HCT116 (cell line): ENCODE results near the gene GPR107. TPM values are rescaled to one million over a fixed set of nuclear protein-coding genes. Genes with fewer than 3 reads are reported as not detected.

Experiments
- ATAC-seq: fragments of 200-7000 bp; cut with Tn5 transposase; 2 replicates; pipeline ENCODE4 v1.9.1; 2020; ENCODE audit warnings: mild to moderate bottlenecking, moderate library complexity
- BruUV-seq: library from RNA; stranded (reverse); fragments of 400-500 nt; replicated peaks from 2 replicates; lab custom pipeline; 2021; lab: Mats Ljungman, UMichigan
- CTCF ChIA-PET: fragments of 300-600 bp; sonication (Branson Sonifier 250); formaldehyde crosslinking; loops from one replicate; lab custom pipeline; 2021; ENCODE audit warnings: antibody characterized with exemption; lab: Charles Lee
- POLR2A ChIA-PET: fragments of 300-600, 350-600 bp; sonication (Branson Sonifier 250); formaldehyde crosslinking; loops from one replicate; lab custom pipeline; 2021; ENCODE audit warnings: antibody characterized with exemption; lab: Charles Lee
- RAD21 ChIA-PET, 2 experiments: fragments of 300-600 bp; sonication (Branson Sonifier 250); formaldehyde crosslinking; loops; one replicate each; lab custom pipeline; 2023; ENCODE audit warnings: low total read pairs in 2 of 2; ENCODE audit not compliant: uncharacterized antibody in 2 of 2, unreplicated experiment in 2 of 2, low non-redundant PET in 1 of 2; lab: Charles Lee
- DNase-seq: peaks from one replicate; pipeline ENCODE4 v3.0.0-alpha.2; 2010; ENCODE audit warnings: low read depth, low spot score
- H2AFZ ChIP-seq: fragments of 200-600 bp; shearing (Covaris generic), sonication (generic); 2 replicates; pipeline ENCODE4 v1.6.1; 2017; ENCODE audit warnings: low read depth, mixed run types, mixed read lengths, antibody characterized with exemption, low read length; ENCODE audit not compliant: poor library complexity, severe bottlenecking
- H3K27ac ChIP-seq: 2 replicates; pipeline ENCODE4 v1.5.1; 2012; ENCODE audit warnings: low read depth, low read length
- H3K27me3 ChIP-seq: fragments of 200-600 bp; sonication (generic); 2 replicates; pipeline ENCODE4 v1.6.1; 2016; ENCODE audit warnings: mixed run types, low read length, mixed read lengths; ENCODE audit not compliant: insufficient read depth
- H3K36me3 ChIP-seq, 2 experiments: fragments of 200-500 bp in 1 of 2; fragments of 200-600 bp in 1 of 2; sonication (Bioruptor generic) in 1 of 2; sonication (generic) in 1 of 2; 2 replicates each; pipeline versions ENCODE4 v1.5.1 to v1.6.1; 2014 to 2016; ENCODE audit warnings: low read length in 2 of 2, inconsistent platforms in 1 of 2, mixed read lengths in 1 of 2, mixed run types in 1 of 2; ENCODE audit not compliant: insufficient read depth in 2 of 2, control insufficient read depth in 1 of 2
- H3K4me1 ChIP-seq, 2 experiments: fragments of 200-600 bp in 1 of 2; sonication (generic) in 1 of 2; 2 replicates each; pipeline versions ENCODE4 v1.5.1 to v1.6.1; 2012 to 2017; ENCODE audit warnings: low read length in 2 of 2, inconsistent platforms in 1 of 2, mild to moderate bottlenecking in 1 of 2, mixed read lengths in 1 of 2, mixed run types in 1 of 2, moderate library complexity in 1 of 2; ENCODE audit not compliant: insufficient read depth in 2 of 2, control insufficient read depth in 1 of 2
- H3K4me2 ChIP-seq: fragments of 200-600 bp; sonication (generic); 2 replicates; pipeline ENCODE4 v1.6.1; 2017; ENCODE audit warnings: mixed run types, low read length, mixed read lengths
- H3K4me3 ChIP-seq, 2 experiments: fragments of 200-600 bp in 1 of 2; sonication (generic) in 1 of 2; replicated peaks in 1 of 2; 2 replicates each; pipeline ENCODE4 v1.5.1; 2011 to 2016; ENCODE audit warnings: low read length in 2 of 2, control low read depth in 1 of 2, low read depth in 1 of 2, mild to moderate bottlenecking in 1 of 2, mixed read lengths in 1 of 2, mixed run types in 1 of 2
- H3K79me2 ChIP-seq: fragments of 200-600 bp; sonication (generic); 2 replicates; pipeline ENCODE4 v1.6.1; 2017; ENCODE audit warnings: mild to moderate bottlenecking, mixed run types, low read length, moderate library complexity, mixed read lengths; ENCODE audit not compliant: insufficient read depth
- H3K9ac ChIP-seq: fragments of 200-600 bp; sonication (generic); 2 replicates; pipeline ENCODE4 v1.6.1; 2016; ENCODE audit warnings: low read length, mixed read lengths
- H3K9me2 ChIP-seq: fragments of 200-600 bp; sonication (generic), shearing (Covaris generic); 2 replicates; pipeline ENCODE4 v1.6.1; 2017; ENCODE audit warnings: mixed run types, mild to moderate bottlenecking, moderate library complexity; ENCODE audit not compliant: insufficient read depth
- H3K9me3 ChIP-seq, 2 experiments: fragments of 200-500 bp in 1 of 2; fragments of 200-600 bp in 1 of 2; sonication (Bioruptor generic) in 1 of 2; sonication (generic) in 1 of 2; 2 replicates each; pipeline ENCODE4 v1.6.1; 2014 to 2017; ENCODE audit warnings: low read length in 2 of 2, mixed read lengths in 2 of 2, inconsistent platforms in 1 of 2, low read depth in 1 of 2, mild to moderate bottlenecking in 1 of 2, mixed run types in 1 of 2, moderate library complexity in 1 of 2; ENCODE audit not compliant: control insufficient read depth in 1 of 2, insufficient read depth in 1 of 2
- H4K20me1 ChIP-seq: fragments of 200-600 bp; sonication (generic), shearing (Covaris generic); 2 replicates; pipeline ENCODE4 v1.6.1; 2017; ENCODE audit warnings: mixed run types, mild to moderate bottlenecking, moderate library complexity; ENCODE audit not compliant: insufficient read depth
- CEBPB ChIP-seq: IDR thresholded peaks from 2 replicates; pipeline ENCODE4 v1.6.1; 2012; ENCODE audit warnings: low read depth
- CTCF ChIP-seq, 3 experiments: fragments of 200-600 bp in 1 of 3; sonication (generic) in 1 of 3; IDR thresholded peaks in 2 of 3; conservative IDR thresholded peaks in 1 of 3; 2 replicates each; pipeline ENCODE4 v1.5.1; 2012 to 2017; ENCODE audit warnings: low read depth in 2 of 3, low read length in 2 of 3, antibody characterized with exemption in 1 of 3, borderline replicate concordance in 1 of 3, control low read depth in 1 of 3, mild to moderate bottlenecking in 1 of 3, mixed read lengths in 1 of 3, mixed run types in 1 of 3, moderate library complexity in 1 of 3; ENCODE audit not compliant: insufficient read depth in 1 of 3
- EGR1 ChIP-seq: IDR thresholded peaks from 2 replicates; pipeline ENCODE4 v1.6.1; 2012; ENCODE audit warnings: low read depth
- ELF1 ChIP-seq: IDR thresholded peaks from 2 replicates; pipeline ENCODE4 v1.6.1; 2012; ENCODE audit warnings: low read depth, borderline replicate concordance
- EZH2 ChIP-seq: fragments of 200-600 bp; sonication (generic); IDR thresholded peaks from 2 replicates; pipeline ENCODE4 v1.6.1; 2017; ENCODE audit warnings: antibody characterized with exemption, mixed run types
- EZH2phosphoT487 ChIP-seq: fragments of 200-600 bp; IDR thresholded peaks from 2 replicates; pipeline ENCODE4 v1.6.1; 2018; ENCODE audit warnings: antibody characterized with exemption, borderline replicate concordance
- POLR2A ChIP-seq: IDR thresholded peaks from 2 replicates; pipeline ENCODE4 v1.7.0; 2011; ENCODE audit warnings: borderline replicate concordance; ENCODE audit not compliant: insufficient read depth, insufficient read length; ENCODE audit errors: extremely low read depth
- POLR2AphosphoS5 ChIP-seq: IDR thresholded peaks from 2 replicates; pipeline ENCODE4 v1.6.1; 2011; ENCODE audit warnings: mild to moderate bottlenecking, low read depth, low read length, moderate library complexity
- TCF7L2 ChIP-seq: IDR thresholded peaks from 2 replicates; pipeline ENCODE4 v1.7.0; 2011; ENCODE audit warnings: borderline replicate concordance, inconsistent platforms; ENCODE audit not compliant: insufficient read depth, insufficient read length; ENCODE audit errors: extremely low read depth
- ZNF274 ChIP-seq: fragments of 200-500 bp; sonication (Bioruptor generic); IDR thresholded peaks from 2 replicates; pipeline ENCODE4 v1.6.1; 2014; ENCODE audit warnings: mild to moderate bottlenecking, low read depth, low read length, inconsistent platforms
- intact Hi-C: fragments of 100-400 bp; cut with micrococcal nuclease; formaldehyde crosslinking; loops from 2 replicates; pipeline ENCODE4 v1.10.0; 2022
- total RNA-seq: library from RNA; stranded (reverse); gene quantifications from one replicate; pipeline ENCODE4 v1.2.1, GENCODE V29; 2021; ENCODE audit not compliant: unreplicated experiment
- TF ChIP-seq, protein P1 (sequence below): IDR thresholded peaks from 2 replicates; pipeline ENCODE4 v1.6.1; 2012
- TF ChIP-seq, protein P2 (sequence below): IDR thresholded peaks from 2 replicates; pipeline ENCODE4 v1.6.1; 2012; ENCODE audit warnings: low read depth

GPR107 gene
- total RNA-seq, 1 experiment from 2014 or later, result 32.5 TPM

DNA sequence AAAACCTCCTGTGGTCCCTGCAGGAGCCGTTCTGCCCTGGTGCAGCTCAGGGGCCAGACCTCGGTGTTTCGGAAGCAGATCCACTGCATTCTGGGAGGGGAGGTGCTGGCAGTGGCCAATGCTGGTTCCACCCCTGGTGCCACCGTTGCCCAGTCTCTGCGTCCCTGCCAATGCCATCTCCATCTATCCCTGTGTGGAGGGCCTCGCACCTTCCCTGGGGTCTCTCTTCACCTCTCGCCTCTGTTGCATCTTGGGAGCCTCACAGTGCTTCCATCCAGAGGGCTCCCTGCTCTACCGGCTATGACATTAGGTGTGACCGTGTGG is 133.8 kb downstream of the GPR107 start:
- TF ChIP-seq EZH2, result no peak
- TF ChIP-seq TCF7L2, result no peak
- TF ChIP-seq POLR2A, result no peak
- no peak for TF ChIP-seq ELF1
- no peak for TF ChIP-seq CEBPB
- TF ChIP-seq EZH2phosphoT487, result no peak
- TF ChIP-seq, protein P1, sequence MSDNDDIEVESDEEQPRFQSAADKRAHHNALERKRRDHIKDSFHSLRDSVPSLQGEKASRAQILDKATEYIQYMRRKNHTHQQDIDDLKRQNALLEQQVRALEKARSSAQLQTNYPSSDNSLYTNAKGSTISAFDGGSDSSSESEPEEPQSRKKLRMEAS, result no peak
- TF ChIP-seq, protein P2, sequence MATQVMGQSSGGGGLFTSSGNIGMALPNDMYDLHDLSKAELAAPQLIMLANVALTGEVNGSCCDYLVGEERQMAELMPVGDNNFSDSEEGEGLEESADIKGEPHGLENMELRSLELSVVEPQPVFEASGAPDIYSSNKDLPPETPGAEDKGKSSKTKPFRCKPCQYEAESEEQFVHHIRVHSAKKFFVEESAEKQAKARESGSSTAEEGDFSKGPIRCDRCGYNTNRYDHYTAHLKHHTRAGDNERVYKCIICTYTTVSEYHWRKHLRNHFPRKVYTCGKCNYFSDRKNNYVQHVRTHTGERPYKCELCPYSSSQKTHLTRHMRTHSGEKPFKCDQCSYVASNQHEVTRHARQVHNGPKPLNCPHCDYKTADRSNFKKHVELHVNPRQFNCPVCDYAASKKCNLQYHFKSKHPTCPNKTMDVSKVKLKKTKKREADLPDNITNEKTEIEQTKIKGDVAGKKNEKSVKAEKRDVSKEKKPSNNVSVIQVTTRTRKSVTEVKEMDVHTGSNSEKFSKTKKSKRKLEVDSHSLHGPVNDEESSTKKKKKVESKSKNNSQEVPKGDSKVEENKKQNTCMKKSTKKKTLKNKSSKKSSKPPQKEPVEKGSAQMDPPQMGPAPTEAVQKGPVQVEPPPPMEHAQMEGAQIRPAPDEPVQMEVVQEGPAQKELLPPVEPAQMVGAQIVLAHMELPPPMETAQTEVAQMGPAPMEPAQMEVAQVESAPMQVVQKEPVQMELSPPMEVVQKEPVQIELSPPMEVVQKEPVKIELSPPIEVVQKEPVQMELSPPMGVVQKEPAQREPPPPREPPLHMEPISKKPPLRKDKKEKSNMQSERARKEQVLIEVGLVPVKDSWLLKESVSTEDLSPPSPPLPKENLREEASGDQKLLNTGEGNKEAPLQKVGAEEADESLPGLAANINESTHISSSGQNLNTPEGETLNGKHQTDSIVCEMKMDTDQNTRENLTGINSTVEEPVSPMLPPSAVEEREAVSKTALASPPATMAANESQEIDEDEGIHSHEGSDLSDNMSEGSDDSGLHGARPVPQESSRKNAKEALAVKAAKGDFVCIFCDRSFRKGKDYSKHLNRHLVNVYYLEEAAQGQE, result no peak
- TF ChIP-seq CTCF (IDR thresholded peaks at IDR 0.05 in 2 of 3, conservative IDR thresholded peaks at IDR 0.05 in 1 of 3; ENCODE audit: borderline replicate concordance in 1 of 3, insufficient read depth in 1 of 3, low read depth in 2 of 3, low read length in 2 of 3), result no peak
- TF ChIP-seq EGR1, result no peak
- no peak for TF ChIP-seq POLR2AphosphoS5
- no peak for TF ChIP-seq ZNF274
- RAD21 ChIA-PET, result no interaction called here
- H3K9me2 ChIP-seq, result no peaks in the 10 kb centered on the region
- no TSS peak for BruUV-seq
- H3K27ac ChIP-seq, result peak overlapping the region; percentile 75
- CTCF ChIA-PET, result no interaction called here
- no peaks in the 10 kb centered on the region for H3K27me3 ChIP-seq
- POLR2A ChIA-PET, result no interaction called here
- H3K4me2 ChIP-seq, result peak overlapping the region; percentile 86
- H3K9me3 ChIP-seq, result no peaks in the 10 kb centered on the region
- intact Hi-C loops, result no loop called here
- H2AFZ ChIP-seq, result no peak overlapping the region
- H4K20me1 ChIP-seq, result peaks cover 9% of the 10 kb centered on the region; the same call in 1 of the 2 replicates
- H3K36me3 ChIP-seq, result no peaks in the 10 kb centered on the region
- no peak for ATAC-seq
- H3K9ac ChIP-seq, result peak overlapping the region; percentile 56
- no peak for DNase-seq
- H3K4me1 ChIP-seq, result peaks cover 24 to 56% of the 10 kb centered on the region in 2 experiments
- H3K79me2 ChIP-seq, result peaks cover 96% of the 10 kb centered on the region
- peak overlapping the region; percentile 53 to 56 for H3K4me3 ChIP-seq
